ENCODE data around the gene FAAH2.

DNA sequence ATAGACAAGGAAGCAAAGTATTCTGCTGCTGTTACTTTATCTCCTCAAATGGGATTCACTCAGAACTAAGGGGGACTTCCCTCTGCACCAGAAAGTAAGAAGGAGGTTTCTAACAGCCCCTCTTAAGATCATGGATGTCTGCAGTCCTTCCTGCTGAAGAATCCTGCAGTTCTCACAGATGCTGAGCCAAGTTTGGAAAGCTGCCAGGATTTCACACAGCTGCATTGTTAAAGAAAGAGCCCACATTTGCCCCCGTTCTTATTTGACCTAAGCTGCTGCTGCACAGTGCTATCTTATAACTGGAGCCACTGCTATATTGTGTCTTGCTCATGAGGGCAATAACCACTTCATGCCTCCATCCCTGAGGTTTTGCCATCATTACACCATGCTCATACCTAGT lies 81.1 kb downstream of the FAAH2 start:
- TF ChIP-seq, protein P1, sequence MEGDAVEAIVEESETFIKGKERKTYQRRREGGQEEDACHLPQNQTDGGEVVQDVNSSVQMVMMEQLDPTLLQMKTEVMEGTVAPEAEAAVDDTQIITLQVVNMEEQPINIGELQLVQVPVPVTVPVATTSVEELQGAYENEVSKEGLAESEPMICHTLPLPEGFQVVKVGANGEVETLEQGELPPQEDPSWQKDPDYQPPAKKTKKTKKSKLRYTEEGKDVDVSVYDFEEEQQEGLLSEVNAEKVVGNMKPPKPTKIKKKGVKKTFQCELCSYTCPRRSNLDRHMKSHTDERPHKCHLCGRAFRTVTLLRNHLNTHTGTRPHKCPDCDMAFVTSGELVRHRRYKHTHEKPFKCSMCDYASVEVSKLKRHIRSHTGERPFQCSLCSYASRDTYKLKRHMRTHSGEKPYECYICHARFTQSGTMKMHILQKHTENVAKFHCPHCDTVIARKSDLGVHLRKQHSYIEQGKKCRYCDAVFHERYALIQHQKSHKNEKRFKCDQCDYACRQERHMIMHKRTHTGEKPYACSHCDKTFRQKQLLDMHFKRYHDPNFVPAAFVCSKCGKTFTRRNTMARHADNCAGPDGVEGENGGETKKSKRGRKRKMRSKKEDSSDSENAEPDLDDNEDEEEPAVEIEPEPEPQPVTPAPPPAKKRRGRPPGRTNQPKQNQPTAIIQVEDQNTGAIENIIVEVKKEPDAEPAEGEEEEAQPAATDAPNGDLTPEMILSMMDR (IDR thresholded peaks at IDR 0.05) = no peak
- no peak for TF ChIP-seq ZFX (IDR thresholded peaks at IDR 0.05; ENCODE audit: borderline replicate concordance)
